Endometrium (tissue), 2 donors: Measurements from ENCODE around the gene TGFBR3L.

ENCODE experiments used
- FAIRE-seq: peaks from 2 replicates; lab custom pipeline; 2012; peaks lifted over from hg19 to GRCh38; lab: Jason Lieb, UNC
- donor health status: control.
- donor health status: control.

TGFBR3L gene

DNA sequence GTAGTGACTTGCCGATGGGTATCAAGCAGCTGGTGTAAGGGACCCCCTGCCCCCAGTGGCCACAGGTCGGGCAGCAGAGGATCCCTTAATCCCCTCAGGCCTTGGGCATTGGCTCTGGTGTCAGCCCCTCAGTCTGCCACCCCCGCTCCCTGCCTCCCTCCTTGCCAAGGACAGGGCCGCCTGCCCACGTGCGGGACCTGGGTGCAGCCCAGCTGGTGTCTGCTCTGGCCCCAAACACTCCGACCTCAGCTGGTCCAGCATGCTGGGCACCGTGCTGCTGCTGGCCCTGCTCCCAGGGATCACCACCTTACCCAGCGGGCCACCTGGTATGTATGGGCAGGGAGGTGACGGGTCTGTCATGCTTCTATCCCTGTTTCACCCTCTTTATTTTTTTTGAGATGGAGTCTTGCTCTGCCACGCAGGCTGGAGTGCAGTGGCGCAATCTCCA lies at the start of gene TGFBR3L:
Gene TGFBR3L (plus strand): TSS at position 233 of the 448 bp plus-strand sequence.
- FAIRE-seq: no peak

DNA sequence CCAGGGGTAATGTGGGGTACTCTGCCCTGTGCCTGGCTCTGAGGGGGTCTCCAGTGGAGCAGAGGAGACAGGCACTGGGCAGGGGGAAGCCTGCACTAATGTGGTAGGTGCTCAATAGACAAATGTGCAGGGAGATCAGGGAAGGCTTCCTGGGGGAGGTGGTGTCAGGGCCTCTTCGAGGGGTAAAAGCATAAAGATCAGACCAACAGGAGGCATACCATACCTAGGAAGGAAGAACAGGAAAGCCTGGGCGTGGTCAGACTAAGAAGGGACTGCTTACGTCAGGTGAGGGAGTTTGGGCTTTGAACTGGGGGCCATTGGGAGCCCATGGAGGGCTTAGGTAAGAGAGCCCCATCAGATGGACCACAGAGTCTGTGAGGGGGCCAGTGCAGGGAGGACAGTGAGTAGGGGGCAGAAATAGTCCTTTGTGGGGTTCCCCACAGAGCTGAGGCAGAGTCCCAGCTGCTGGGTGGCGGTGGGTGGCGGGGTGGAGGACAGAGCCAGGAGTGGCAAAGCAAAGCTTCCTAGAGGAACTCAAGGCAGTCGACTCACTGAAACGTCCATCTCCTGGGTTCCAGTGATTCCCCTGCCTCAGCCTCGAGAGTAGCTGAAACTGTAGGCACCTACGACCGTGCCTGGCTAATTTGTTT lies 49.2 kb upstream of the TGFBR3L start:
- FAIRE-seq: no peak

DNA sequence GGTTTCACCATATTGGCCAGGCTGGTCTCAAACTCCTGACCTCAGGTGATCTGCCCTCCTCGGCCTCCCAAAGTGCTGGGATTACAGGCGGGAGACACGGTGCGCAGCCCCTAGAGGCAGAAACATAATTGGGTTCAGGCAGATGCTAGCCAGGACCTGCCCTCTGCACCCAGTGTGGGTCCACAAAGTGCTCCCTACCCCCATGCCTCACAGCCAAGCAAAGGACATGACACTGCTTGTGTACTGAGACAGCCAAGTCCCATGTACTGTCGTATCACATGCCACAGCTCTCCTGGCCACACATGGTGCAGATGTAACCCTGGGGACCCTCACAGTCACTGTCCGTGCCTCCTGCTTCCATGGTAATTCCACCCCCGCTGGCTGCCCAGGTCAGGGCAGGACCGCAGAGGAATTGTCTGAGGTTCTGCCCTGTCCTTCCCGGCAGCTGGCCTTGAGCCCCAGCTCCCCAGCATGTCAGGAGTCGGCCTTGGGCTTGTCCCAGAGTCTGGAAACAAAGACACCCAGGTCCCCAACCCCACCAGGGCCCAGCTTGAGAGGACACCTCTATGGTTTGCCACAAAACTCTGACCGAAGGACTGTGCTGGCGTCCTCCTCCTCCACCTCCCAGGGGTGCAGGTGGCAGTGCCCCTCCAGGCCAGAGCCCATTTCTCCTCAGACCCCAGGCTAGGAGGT lies 48.1 kb upstream of the TGFBR3L start:
- no peak for FAIRE-seq

DNA sequence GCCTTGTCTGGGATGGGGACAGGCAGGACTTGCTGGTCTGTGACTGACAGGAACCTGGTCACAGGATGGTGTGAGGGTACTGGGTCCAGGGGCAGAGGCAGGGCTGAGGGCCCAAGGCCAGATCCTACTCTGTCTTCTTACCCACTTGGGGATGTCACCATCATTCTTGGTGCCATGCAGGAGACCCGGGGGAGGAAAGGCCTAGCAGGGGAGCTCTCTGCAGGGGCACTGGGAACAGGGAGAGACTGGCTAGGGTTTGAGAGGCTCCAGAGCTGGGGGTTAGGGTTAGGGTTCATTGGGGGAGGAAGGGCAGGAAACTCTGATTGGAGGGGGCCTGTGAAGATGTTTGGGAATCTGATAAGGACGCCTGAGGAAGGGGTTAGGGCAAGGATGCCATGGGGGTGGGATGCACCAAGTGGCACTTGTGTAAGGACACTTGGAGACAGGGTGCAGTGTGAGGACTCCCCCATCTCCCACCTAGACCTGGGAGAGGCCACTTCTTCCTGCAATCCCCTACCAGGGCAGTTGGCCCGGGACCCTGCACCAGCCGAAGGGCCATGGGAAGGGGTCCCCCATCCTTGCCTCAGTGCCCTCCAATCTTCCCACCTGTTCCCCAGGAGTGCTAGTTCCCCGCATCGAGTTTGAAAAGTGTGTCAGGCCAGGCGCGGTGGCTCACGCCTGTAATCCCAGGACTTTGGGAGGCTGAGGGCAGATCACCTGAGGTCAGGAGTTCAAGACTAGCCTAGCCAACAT lies 47.4 kb upstream of the TGFBR3L start:
- FAIRE-seq: no peak

DNA sequence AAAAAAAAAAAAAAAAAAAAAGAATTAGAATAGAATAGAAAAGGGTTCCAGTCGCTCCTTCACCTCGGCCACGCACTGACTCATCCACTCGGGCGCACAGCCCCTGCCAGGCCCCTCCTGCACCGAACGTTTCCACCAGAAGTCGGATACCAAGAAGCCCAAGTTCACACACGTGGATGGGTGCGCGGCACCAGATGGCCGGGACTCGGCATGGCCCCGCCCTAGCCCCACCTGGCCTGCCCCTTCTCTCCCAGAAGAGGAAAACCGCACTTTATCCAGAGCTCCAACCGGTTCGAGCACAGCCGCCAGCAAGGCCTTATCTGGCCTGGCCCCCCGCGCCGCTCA lies 46.3 kb upstream of the TGFBR3L start:
- FAIRE-seq: no peak

DNA sequence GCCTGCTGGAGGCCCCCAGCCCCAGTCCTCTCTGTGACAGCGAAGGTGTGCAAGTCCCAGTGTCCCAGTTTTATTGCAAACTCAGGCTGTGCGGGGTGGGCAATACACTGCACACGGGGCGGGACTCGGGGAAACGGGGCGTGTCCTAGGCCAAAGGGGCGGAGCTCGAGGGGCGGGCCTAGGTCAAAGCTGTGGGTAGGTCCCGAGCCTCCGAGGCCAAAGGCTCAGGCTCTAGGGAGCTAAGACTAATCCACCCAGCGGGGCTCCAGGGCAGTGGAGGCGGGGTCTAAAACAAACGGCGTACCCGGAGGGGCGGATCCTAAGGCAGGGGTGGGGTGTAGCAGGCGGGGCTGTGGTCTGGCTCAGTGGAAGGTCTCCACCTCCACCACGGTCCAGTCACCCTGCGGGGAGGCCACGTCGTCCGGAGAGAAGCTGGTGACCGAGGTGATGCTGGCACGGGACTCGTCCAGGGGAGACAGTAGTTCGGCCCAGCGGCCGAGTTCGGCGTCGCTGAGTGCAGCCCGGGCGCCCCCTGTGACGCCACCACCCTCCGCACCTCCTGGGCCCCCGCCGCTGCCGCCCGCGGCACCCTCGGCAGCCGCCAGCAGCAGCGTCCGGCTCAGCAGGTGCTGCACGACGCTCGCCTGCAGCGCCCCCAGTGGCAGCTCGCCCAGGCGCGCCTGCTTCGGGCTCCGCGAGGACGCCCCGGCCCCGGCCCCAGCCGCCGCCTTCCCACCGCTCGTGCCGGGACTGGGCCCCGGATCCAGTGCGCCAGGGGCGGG lies 45.8 kb upstream of the TGFBR3L start:
- no peak for FAIRE-seq

DNA sequence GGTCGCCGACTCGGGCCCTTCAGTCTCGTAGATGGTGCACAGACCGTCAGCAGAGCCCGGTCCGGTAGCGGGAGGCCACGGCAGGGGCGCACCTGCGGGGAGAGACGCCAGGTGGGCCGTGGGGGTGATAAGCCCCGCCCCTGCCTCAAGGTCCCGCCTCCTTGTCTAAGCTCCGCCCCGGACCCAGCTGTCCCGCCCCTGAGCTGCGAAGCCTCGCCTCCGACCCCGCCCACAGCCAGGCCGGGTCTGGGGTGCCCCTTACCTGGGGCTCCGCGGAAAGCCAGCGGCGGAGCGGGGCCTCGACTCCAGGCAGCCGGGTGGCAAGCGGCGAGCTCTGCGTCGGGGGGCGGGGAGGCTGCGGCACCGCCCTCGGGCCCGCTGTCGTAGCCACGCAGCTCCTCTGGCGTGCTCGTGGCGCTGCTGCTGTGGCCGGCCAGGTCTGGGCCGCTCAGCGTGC lies 45.1 kb upstream of the TGFBR3L start:
- no peak for FAIRE-seq

DNA sequence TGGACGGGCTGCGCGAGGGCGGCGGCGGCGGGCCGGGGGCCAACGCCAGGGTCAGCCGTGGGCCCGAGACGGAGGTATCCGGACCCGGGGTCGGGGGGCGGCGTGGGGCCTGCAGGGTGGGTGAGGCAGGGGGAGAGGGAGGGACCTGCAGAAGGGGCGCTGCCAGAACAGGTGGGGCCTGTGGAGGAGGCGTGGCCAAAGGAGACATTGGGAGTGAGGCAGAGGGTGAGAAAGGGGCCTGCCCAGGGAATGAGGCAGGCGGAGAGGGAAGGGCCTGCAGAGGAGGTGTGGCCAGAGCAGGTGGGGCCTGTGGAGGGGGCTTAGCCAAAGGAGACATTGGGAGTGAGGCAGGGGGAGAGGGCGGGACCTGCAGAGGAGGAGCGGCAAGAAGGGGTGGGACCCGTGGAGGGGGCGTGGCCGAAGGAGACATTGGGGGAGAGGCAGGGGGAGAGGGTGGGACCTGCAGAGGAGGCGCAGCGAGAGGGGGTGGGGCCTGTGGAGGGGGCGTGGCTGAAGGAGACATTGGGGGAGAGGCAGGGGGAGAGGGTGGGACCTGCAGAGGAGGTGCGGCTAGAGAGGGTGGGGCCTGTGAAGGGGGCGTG lies 44.6 kb upstream of the TGFBR3L start:
- FAIRE-seq: no peak

DNA sequence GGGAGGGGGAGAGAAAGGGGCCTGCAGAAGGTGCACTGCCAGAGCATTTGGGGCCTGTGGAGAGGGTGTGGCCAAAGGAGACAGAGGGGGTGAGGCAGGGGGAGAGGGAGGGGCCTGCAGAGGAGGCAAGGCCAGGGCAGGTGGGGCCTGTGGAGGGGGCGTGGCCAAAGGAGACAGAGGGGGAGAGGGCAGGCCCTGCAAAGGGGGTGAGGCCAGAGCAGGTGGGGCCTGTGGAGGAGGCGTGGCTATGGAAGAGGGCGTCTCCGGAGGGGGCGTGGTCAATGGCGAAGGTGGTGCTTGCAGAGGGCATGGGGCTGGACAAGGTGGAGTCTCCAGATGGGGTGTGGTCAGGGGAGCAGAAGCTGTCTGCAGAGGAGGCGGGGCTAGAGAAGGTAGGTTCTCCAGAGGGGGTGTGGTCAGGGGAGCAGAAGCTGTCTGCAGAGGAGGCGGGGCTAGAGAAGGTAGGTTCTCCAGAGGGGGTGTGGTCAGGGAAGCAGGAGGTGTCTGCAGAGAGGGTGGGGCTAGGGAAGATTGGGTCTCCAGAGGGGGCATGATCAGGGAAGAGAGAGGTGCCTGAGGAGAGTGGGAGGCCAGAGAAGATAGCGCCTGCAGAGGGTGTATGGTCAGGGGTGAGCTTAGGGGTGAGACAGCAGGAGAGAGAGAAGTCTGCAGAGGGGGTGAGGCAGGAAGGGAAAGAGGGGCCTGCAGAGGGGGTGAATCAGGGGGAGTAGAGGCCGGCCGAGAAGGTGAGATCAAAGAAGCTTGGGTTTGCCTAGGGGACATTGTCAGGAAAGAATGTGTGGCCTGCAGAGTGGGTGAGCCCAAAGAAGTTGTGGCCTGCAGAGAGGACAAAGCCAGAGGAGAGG lies 43.8 kb upstream of the TGFBR3L start:
- FAIRE-seq: no peak

DNA sequence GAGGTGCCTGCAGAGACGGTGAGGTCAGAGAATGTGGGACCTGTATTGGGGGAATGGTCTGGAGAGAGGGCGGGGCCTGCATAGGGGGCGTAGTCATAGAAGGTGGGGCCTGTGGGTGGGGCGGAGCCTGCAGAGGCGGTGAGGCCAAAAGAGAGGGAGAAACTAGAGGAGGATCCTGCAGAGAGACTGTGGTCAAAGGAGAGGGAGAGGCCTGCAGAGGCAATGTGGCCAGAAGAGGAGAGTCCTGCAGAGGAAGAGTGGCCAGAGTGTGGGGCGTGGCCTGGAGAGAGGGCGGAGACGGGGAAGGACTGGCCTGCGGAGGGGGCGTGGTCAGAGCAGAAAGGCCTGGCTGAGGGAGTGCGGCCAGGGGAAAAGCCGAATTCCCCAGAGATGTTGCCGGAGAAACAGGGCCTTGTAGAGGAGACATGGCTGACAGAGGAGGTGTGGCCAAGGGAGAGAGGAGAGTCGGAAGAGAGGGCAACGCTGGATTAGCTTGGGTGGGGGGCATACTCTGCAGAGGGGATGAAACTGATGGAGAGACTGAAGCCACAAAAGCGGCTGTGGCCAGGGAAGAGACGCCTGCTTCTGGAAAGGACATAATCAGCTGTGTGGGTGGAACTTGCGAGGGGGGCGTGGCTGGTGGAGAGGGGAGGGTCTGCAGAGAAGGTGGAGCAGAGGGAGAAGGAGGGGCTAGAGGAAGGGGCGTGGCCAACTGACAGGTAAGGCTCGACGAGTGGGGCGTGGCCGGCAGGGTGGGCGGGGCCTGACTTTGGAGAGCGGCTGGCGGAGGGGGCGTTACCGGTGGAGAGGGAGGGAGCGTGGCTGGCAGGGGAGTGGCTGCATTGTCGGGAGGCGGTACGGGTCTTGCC lies 43.0 kb upstream of the TGFBR3L start:
- peak; percentile 45 for FAIRE-seq

DNA sequence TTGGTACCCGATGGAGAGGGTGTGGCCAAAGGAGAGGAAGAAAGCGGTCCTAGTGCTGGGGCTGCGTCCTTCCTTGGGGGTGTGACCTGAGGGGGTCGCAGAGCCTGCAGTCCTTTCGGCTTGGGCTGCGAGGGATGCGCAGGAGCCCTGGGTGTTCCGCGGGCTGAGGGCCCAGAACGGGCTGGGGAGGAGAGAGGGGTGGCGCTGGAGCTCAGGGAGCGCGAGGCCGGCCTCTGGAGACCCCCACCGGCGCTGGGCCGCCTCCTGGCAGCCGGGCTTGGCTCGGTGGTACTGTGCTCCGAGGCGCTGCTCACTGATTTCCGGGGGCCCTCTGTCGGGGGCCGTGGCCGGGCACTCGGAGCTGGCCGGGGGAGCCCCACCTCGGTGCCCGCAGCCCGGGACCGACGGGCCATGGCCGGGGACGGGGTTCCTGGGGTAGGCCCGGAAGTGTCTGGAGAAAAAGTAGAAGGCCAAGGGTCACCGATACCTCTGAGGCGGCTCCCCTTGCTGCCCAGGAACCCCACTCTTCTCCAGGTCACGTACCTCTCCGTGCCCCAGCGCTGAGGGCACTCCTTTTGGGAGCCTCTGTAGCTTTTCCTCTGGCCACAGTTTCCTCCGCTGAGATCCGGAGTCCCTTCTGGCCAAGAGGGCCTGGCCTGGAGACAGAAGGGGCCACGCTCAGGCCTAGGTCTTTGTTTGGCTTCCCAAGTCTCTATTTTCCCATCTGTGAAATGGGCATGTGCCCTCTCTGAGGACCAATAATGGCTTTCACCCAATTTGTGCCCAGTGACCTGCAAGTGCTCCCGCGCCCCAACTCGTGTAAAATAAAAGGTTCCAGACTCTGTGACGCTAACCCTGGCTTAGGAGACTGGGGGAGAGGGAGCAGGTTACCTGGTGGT lies 42.1 kb upstream of the TGFBR3L start:
- FAIRE-seq: no peak

DNA sequence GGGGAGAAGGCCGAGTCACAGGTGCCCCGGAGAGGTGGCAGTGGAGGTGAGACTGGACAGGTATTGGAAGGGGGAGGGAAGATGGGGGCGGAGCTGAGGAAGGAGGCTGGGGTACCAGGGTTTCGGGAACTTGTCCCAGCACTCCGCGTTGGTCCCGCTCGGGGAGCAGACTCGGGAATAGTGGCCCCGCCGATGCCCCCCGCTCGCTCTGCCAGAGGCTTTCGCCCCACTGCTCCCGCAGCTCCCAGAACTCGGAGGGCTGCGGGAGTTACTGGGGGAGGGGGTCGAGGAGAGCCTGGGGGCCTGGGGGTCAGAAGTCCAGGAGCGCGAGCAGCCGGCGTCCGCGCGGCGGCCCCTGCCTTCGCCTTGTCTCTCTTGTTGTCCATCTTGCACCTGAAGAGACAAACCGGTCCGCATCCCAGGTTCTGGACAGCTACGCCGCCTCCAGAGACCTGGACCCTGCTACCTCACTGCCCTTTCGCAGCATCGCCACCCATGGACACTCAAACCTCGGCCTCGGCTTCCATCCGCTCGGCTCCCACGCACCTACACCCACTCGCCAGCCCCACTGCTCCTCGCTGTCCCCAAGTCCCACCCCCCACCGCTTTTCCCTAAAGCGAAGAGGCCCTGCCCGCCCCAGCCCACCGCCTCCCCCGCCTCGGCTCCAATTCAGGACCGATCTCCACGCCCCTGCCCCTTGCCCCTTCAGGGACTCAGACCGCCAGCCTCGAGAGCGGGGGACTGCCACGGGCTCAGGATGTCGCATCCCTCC lies 41.1 kb upstream of the TGFBR3L start:
- FAIRE-seq: no peak

DNA sequence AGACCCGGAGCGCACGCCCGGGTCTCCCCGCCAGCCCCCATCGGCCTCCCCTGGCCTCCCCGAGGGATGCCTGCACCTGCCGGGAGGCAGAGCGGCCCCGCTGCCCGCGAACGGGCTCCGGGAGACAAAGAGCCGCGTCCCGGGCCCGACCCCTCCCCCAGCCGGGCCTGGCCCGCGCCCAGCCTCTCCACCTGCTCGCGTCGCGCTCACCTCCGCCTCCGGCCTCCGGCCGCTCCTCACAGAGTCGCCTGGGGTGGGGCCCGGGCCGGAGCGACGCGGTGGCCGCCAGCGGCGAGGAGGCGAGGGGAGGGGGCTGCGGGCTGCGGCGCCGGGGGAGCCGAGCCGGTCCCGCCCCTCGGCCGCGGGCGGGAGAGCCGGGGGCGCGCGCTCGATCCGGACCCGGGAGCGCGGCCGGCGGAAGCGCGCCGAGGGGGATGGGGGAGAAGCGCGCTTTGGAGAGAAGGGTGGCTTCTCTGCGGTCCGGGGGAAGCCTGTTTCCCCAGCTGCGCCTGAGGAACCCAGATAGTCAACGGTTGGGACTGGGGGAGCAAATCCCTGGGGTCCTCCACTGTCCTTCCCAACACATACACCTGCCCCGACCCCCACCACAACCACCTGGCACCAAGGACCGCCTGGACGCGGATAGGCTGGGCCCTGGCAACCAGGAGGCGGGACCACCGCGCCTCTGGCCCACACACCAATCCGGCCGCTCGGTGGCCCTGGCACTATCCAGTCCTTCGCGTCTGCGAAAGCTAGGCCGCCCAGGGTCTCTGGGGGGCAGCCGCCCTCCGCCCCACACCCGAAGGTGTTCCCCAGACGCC lies 40.3 kb upstream of the TGFBR3L start, which contains the start of gene PRR36:
Gene PRR36 (minus strand): TSS at position 315 of the 821 bp plus-strand sequence. CDS start 701 bp downstream, outside the sequence.
- FAIRE-seq: no peak

DNA sequence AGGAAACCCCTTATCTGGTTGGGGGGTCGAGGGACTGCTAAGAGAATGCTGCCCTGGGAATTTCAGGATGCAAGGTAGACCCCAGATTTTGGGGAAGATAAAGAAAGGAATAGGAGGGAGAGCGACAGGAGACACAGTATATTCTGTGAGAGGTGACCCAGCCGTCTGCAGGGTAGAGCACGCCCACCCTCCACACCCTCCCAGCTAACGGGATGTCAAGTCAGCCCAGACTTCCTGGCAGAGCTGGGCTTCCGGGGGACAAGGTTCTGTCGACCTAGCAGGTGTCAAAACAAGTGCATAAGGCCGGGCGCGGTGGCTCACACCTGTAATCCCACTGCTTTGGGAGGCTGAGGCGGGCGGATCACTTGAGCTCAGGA lies 39.7 kb upstream of the TGFBR3L start:
- FAIRE-seq: no peak

DNA sequence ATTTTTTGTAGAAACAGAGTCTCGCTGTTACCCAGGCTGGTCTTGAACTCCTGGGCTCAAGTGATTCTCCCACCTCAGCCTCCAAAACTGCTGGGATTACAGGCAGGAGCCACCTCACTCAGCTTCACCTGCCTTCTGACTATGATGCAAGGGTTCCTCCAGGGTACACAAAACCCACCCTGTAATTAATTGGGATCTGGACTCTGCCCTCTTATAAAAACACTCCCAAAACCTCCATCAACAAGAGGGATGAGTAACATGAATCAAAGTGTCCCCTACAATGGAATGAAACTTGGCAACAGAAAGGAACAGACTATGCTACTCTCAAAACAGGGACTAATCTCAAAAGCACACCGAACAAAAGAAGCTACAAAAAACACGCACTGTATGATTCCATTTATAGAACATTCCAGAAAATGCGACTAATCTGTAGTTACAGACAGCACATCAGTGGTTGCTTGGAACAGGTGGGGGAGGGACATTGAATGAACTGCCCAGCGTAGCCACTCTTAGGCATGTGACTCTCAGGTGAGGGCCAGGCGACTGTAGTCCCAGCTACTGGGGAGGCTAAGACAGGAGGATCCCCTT lies 37.3 kb upstream of the TGFBR3L start:
- FAIRE-seq: no peak

DNA sequence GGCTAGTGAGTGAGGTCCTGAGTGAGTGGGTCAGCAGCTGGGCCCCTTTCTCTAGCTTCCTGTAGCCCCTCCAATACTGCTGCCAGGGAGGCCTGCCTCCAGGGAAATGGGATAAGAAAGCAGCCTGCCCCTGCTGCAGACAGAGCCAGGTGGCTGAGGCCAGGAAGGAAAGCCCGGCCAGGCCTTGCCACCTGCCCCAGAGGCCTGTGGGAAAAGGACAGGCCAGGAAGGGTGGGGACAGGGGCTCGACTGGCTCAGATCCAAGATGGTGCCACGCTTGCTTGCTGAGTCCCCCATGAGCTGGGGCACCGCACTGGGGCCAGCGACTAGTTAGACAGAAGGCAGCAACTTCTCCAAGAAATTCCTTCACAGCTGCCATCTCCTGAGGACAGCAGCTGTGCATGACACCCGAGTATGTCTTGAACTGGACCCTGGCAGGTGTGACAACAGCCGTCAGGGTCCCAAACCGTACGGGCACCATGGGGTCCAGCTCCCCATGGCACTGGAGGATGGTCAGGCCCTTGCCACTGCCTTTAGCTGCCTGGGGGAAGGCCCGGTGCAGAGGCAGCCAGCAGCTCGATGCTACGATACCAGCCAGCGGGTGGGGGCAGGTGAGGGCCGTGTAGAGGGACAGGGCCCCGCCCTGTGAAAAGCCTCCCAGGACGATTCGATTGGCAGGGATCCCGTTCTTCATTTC lies 35.4 kb upstream of the TGFBR3L start:
- FAIRE-seq: no peak
